Caki2 (cell line): ENCODE measurements around the gene TRAPPC6A. TPM values are rescaled to one million over a fixed set of nuclear protein-coding genes. Genes with fewer than 3 reads are reported as not detected.

ENCODE experiments used
- DNase-seq: peaks from one replicate; pipeline ENCODE4 v3.0.0-alpha.2; 2015; ENCODE audit warnings: low read depth
- in situ Hi-C: cut with HindIII; loops from 2 replicates; pipeline ENCODE4 v1.10.0; 2016; ENCODE audit warnings: low sequenced_read_pairs, low pct_unique_long_range_greater_than_20kb, mixed read lengths
- total RNA-seq: library from RNA; depleted of rRNA; stranded (reverse); fragments of >200 nt; shearing (Covaris generic); gene quantifications from 2 replicates; pipeline ENCODE4 v1.2.3, GENCODE V29; 2014; ENCODE audit warnings: low replicate concordance

TRAPPC6A gene
- total RNA-seq, 1 experiment from 2014 or later, result 82.4 TPM

- in situ Hi-C loops, result no loop called here
- DNase-seq, result no peak
Observed at GRCh38 chr19:45189971-45190370, 11.9 kb upstream of the TRAPPC6A start.

GRCh38 chr19:45187421-45188100, 9.5 kb upstream of the TRAPPC6A start:
- DNase-seq, result no peak
- in situ Hi-C loops, result no loop called here

- in situ Hi-C loops, result no loop called here
- DNase-seq, result no peak
Observed at GRCh38 chr19:45186509-45187334, 8.7 kb upstream of the TRAPPC6A start.

DNA sequence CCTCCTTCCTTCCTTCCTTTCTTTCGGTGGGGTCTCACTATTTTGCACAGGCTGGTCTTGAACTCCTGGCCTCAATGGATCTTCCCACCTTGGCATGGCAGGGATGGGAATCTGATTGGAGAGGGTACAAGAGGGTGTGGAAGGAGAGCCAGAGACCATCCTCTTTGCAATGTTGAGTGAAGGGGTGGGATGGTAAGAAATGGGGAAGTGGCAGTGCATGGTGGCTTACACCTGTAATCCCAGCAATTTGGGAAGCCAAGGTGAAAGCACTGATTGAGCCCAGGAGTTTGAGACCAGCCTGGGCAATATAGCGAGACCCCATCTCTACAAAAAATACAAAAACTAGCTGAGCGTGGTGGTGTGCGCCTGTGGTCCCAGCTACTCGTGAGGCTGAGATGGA, 6.1 kb upstream of the TRAPPC6A start:
- DNase-seq, result no peak
- in situ Hi-C loops, result no loop called here

DNA sequence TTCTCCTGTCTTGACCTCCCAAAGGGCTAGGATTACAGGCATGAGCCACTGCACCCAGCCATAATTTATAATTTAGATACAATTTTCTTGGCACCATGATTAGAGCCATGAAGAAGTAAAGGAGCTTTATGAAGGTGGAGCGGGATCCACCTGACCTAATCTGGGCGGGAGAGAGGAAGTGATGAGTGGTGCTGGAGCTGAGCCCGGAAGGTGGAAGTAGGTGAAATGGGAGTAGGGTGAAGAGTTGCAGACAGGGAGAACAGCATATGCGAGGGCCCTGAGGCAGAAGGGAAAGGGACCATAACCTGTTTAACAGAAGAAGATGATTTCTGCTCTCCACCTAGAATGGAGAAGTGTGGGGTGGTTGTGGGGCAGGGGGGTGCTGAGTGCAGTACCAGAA, 4.7 kb upstream of the TRAPPC6A start:
- no peak for DNase-seq
- in situ Hi-C loops, result no loop called here

- in situ Hi-C loops, result no loop called here
- no peak for DNase-seq
Observed at GRCh38 chr19:45180936-45181335, 2.9 kb upstream of the TRAPPC6A start.

GRCh38 chr19:45179892-45180370, 1.9 kb upstream of the TRAPPC6A start:
- in situ Hi-C loops, result no loop called here
- DNase-seq, result no peak

- in situ Hi-C loops, result no loop called here
- no peak for DNase-seq
Observed at GRCh38 chr19:45179072-45179891, 1.2 kb upstream of the TRAPPC6A start.

- in situ Hi-C loops, result no loop called here
- DNase-seq, result peak; percentile 100
Observed at GRCh38 chr19:45178262-45179071, 430 bp upstream of the TRAPPC6A start, which contains the start of gene BLOC1S3. Gene BLOC1S3, plus strand, starts transcription at chr19:45178784. Its CDS starts 513 bp downstream, at chr19:45179297.

DNA sequence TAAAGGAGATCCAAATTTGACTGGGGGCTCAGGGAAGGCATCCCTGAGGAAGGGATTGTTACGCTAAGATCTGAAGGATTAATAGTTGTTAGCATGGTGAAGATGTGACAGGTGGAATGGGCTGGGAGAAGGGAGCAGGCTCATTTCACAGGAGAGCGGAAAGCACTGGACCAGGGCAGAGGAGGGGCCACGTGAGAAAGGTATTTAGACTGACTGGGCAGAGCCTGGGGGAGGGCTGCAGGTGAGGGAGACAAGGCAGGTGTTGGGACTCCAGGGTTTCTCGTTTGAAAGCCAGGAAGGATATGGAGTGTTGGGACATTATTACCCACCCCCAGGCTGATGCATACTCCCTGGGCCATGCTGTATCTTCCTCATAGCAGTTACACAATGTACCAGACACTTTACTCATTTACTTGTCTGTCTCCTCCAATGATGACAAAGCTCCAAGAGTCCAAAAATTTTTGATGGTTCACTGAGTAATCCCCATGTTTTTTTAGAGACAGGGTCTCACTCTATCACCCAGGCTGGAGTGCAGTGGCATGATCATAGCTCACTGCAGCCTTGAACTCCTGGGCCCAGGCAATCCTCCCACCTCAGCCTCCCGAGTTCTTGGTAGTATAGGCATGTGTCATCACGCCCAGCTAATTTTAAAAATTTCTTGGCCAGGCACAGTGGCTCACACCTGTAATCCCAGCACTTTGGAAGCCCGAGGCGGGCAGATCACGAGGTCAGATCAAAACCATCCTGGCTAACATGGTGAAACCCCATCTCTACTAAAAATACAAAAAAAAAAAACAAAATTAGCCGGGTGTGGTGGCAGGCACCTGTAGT, 2.3 kb downstream of the TRAPPC6A start:
- in situ Hi-C loops, result no loop called here
- DNase-seq, result no peak

GRCh38 chr19:45173816-45174215, 4.2 kb downstream of the TRAPPC6A start:
- no peak for DNase-seq
- in situ Hi-C loops, result no loop called here

DNA sequence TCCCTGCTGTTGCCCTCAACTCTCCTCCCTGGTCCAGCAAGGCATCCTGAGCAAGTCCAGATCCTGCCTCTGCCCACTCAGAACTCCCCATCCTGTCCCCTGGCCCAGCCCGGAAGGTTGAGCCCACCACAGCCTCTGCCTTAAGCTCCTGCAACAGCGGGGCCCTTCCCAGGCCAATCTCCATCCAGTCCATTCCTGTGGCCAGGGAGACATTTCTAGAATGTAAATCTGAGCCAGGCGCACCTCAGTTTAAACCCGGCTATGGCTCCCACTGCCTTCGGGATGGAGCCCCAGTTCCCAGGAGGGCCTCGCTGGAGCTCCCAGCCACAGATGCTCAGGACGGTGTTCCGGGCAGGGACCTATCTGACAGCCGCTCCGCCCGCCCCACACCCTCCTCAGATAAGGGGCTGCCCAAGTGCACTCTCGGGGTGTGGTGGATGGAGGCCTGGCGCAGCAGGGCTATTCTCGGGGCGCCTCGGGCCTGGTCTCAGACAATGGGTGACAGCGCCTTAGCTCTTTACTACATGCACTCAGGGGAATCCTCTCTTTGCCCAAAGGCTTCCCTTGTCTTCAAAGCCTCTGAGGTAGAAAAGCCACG, 5.3 kb downstream of the TRAPPC6A start:
- in situ Hi-C loops, result no loop called here
- no peak for DNase-seq

DNA sequence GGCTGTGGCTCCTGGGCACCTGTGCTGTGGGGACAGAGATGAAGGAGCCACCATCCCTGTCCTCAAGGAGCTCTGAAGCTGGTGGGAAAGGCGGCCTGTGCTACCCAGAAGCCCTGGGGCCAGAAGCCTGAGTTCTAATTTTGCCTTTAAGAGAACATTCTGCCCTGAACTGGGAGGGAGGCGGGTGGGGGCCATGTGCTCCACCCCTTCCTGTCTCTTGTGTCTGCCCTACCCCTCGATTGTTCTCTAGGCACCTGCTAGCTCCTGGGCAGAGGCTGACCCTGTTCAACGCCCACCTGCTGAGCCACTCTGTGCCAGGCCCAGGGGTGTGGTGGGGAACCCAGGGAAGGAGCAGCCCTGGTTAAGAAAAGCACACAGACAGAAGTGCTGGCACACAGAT, 5.9 kb downstream of the TRAPPC6A start:
- in situ Hi-C loops, result no loop called here
- DNase-seq, result no peak

- DNase-seq, result no peak
- in situ Hi-C loops, result no loop called here
Observed at GRCh38 chr19:45171211-45171623, 6.8 kb downstream of the TRAPPC6A start.

- in situ Hi-C loops, result no loop called here
- no peak for DNase-seq
Observed at GRCh38 chr19:45170146-45171106, 7.6 kb downstream of the TRAPPC6A start.

- in situ Hi-C loops, result no loop called here
- DNase-seq, result no peak
Observed at GRCh38 chr19:45169602-45170001, 8.4 kb downstream of the TRAPPC6A start.
